Naive thymus-derived CD4-positive, alpha-beta T cell (primary cell): ENCODE measurements around the gene EFNA1. TPM values are rescaled to one million over a fixed set of nuclear protein-coding genes. Genes with fewer than 3 reads are reported as not detected.

Experiments used
- ATAC-seq: fragments of 150-1000 bp; cut with Tn5 transposase; 2 replicates; pipeline ENCODE4 v1.10.0; 2021; ENCODE audit warnings: mild to moderate bottlenecking, moderate library complexity
- CTCF ChIA-PET: fragments of 350-600 bp; sonication (Branson Sonifier 250); formaldehyde crosslinking; loops from one replicate; lab custom pipeline; 2021; ENCODE audit warnings: antibody characterized with exemption; lab: Charles Lee
- POLR2A ChIA-PET: fragments of 350-600 bp; sonication (Branson Sonifier 250); formaldehyde crosslinking; loops from one replicate; lab custom pipeline; 2021; ENCODE audit warnings: antibody characterized with exemption, inconsistent platforms; lab: Charles Lee
- DNase-seq, 9 donors: peaks; one replicate each; pipeline versions ENCODE4 v3.0.0 to v3.0.0-alpha.2; 2020 to 2022; ENCODE audit warnings: mixed read lengths in 1 of 9
- H3K27ac ChIP-seq: one replicate; pipeline ENCODE4 v1.7.0; 2013; ENCODE audit warnings: mild to moderate bottlenecking, low read depth, low read length, moderate library complexity
- H3K27me3 ChIP-seq, 2 donors: one replicate each; pipeline ENCODE4 v1.7.0; 2013; ENCODE audit warnings: low read length in 2 of 2, mild to moderate bottlenecking in 2 of 2, moderate library complexity in 2 of 2; ENCODE audit not compliant: control insufficient read depth in 2 of 2, insufficient read depth in 2 of 2
- H3K36me3 ChIP-seq, 3 experiments: 1 replicate in 2 of 3; 2 replicates in 1 of 3; pipeline ENCODE4 v1.7.0; 2013; ENCODE audit warnings: low read length in 3 of 3, mild to moderate bottlenecking in 3 of 3, moderate library complexity in 1 of 3; ENCODE audit not compliant: insufficient read depth in 3 of 3, control insufficient read depth in 2 of 3
- H3K4me1 ChIP-seq, 2 donors: one replicate each; pipeline ENCODE4 v1.7.0; 2013; ENCODE audit warnings: low read length in 2 of 2, mild to moderate bottlenecking in 2 of 2, moderate library complexity in 1 of 2; ENCODE audit not compliant: control insufficient read depth in 2 of 2, insufficient read depth in 2 of 2
- H3K4me3 ChIP-seq: 2 replicates; pipeline ENCODE4 v1.7.0; 2013; ENCODE audit warnings: mild to moderate bottlenecking, low read length
- H3K9me3 ChIP-seq, 3 experiments: 1 replicate in 2 of 3; 2 replicates in 1 of 3; pipeline ENCODE4 v1.7.0; 2013; ENCODE audit warnings: low read length in 3 of 3; ENCODE audit not compliant: control insufficient read depth in 2 of 3
- H3K27ac Mint-ChIP-seq, 9 donors: one replicate each; pipeline ENCODE4 v1.8.0; 2020 to 2022; ENCODE audit warnings: mixed read lengths in 9 of 9, mild to moderate bottlenecking in 8 of 9, moderate library complexity in 5 of 9, inconsistent platforms in 2 of 9
- H3K27me3 Mint-ChIP-seq, 5 donors: one replicate each; pipeline ENCODE4 v1.8.0; 2021 to 2022; ENCODE audit warnings: mixed read lengths in 5 of 5, mild to moderate bottlenecking in 1 of 5
- H3K36me3 Mint-ChIP-seq, 5 donors: one replicate each; pipeline ENCODE4 v1.8.0; 2020 to 2022; ENCODE audit warnings: mixed read lengths in 5 of 5, mild to moderate bottlenecking in 3 of 5, inconsistent platforms in 1 of 5
- H3K4me1 Mint-ChIP-seq, 7 donors: one replicate each; pipeline ENCODE4 v1.8.0; 2020 to 2022; ENCODE audit warnings: mixed read lengths in 7 of 7, mild to moderate bottlenecking in 3 of 7, inconsistent platforms in 1 of 7
- H3K4me3 Mint-ChIP-seq, 10 donors: one replicate each; pipeline ENCODE4 v1.8.0; 2020 to 2022; ENCODE audit warnings: mild to moderate bottlenecking in 10 of 10, mixed read lengths in 10 of 10, moderate library complexity in 6 of 10, inconsistent platforms in 2 of 10
- H3K9me3 Mint-ChIP-seq, 11 donors: one replicate each; pipeline ENCODE4 v1.8.0; 2020 to 2022; ENCODE audit warnings: mixed read lengths in 11 of 11, mild to moderate bottlenecking in 4 of 11, inconsistent platforms in 1 of 11, moderate library complexity in 1 of 11
- intact Hi-C, 2 donors: fragments of 100-400 bp; cut with micrococcal nuclease; formaldehyde crosslinking; loops; one replicate each; pipeline ENCODE4 v1.15.1; 2023
- polyA plus RNA-seq, 2 donors: library from polyadenylated mRNA; unstranded; fragments of 300-500 nt; fragmentation: Illumina TruSeq; gene quantifications; one replicate each; pipeline ENCODE4 v1.2.3, GENCODE V29; 2021
- total RNA-seq, 6 experiments: library from RNA in 5 of 6; stranded (reverse) in 5 of 6; gene quantifications; 1 replicate in 5 of 6; 2 replicates in 1 of 6; pipeline ENCODE4 v1.2.3 and lab custom pipeline; 2021 to 2026

The EFNA1 gene
- total and polyA plus RNA-seq, 7 experiments from 2014 or later, result 4.0 to 16.8 (median 7.1) TPM; not detected in 1

GRCh38 chr1:155134322-155134721 lies 6.6 kb downstream of the EFNA1 start:
- ChIA-PET POLR2A (interaction anchor here (1.1 to 1.9 kb wide), 4 partner anchors 8 to 178 kb away, joined by 4 to 5 read pairs (median 4); partner anchors contain the start of gene PBXIP1), CTCF (interaction anchor here (1.4 to 3.0 kb wide), 3 partner anchors 43 to 59 kb away, joined by 4 to 14 read pairs (median 5); no protein-coding TSS in a partner anchor)
- H3K36me3 Mint-ChIP-seq, result peaks cover 0 to 13% (median 4%) of the 10 kb centered on the region in 5 donors
- Histone ChIP-seq H3K27ac (peak overlapping the region; percentile 99), H3K4me1 (peaks cover 6 to 27% of the 10 kb centered on the region in 2 donors), H3K27me3 (peaks cover 0 to 5% of the 10 kb centered on the region in 2 donors), H3K9me3 (no peaks in the 10 kb centered on the region), H3K4me3 (no peak overlapping the region), H3K36me3 (peaks cover 0 to 24% (median 0%) of the 10 kb centered on the region in 3 experiments)
- peak overlapping the region; percentile 91 to 100 (median 98) for H3K4me3 Mint-ChIP-seq
- intact Hi-C loops, result loop anchor here in 1 of 2 donors (2.0 kb wide), 3 partner anchors 50 to 576 kb away; partner anchors contain the start of gene UBE2Q1
- no peak for ATAC-seq
- H3K27me3 Mint-ChIP-seq, result peaks cover 0 to 10% (median 0%) of the 10 kb centered on the region in 5 donors
- no peak for DNase-seq
- H3K9me3 Mint-ChIP-seq, result no peaks in the 10 kb centered on the region
- peaks cover 41 to 60% (median 51%) of the 10 kb centered on the region in 7 donors for H3K4me1 Mint-ChIP-seq
- peak overlapping the region; percentile 95 to 100 (median 98) for H3K27ac Mint-ChIP-seq

- H3K4me1 ChIP-seq, result peaks cover 6 to 21% of the 10 kb centered on the region in 2 donors
- H3K9me3 ChIP-seq, result no peaks in the 10 kb centered on the region
- DNase-seq (peak in 2 of 9 donors; percentile 24 to 77), ATAC-seq (peak; percentile 39)
- peak overlapping the region; percentile 99 for H3K27ac ChIP-seq
- Mint-ChIP-seq H3K4me1 (peaks cover 41 to 59% (median 45%) of the 10 kb centered on the region in 7 donors), H3K4me3 (peak overlapping the region; percentile 91 to 100 (median 98)), H3K27ac (peak overlapping the region; percentile 95 to 100 (median 98)), H3K9me3 (no peaks in the 10 kb centered on the region), H3K27me3 (peaks cover 0 to 4% (median 0%) of the 10 kb centered on the region in 5 donors), H3K36me3 (peaks cover 0 to 14% (median 4%) of the 10 kb centered on the region in 5 donors)
- H3K36me3 ChIP-seq, result peaks cover 0 to 26% (median 0%) of the 10 kb centered on the region in 3 experiments
- no peaks in the 10 kb centered on the region for H3K27me3 ChIP-seq
- ChIA-PET CTCF (interaction anchor here (0.6 to 3.0 kb wide), 4 partner anchors 39 to 111 kb away, joined by 3 to 14 read pairs (median 4); no protein-coding TSS in a partner anchor), POLR2A (interaction anchor here (0.6 to 1.9 kb wide), 5 partner anchors 9 to 179 kb away, joined by 3 to 7 read pairs (median 4); partner anchors contain the start of gene PBXIP1)
- peak overlapping the region; percentile 99 for H3K4me3 ChIP-seq
- intact Hi-C loops, result loop anchor here (1.0 to 5.0 kb wide), 8 partner anchors 8 to 576 kb away; partner anchors contain the start of genes ADAR (in 1 of the 2), EFNA1 (in 1 of the 2), RUSC1 (in 1 of the 2) and UBE2Q1 (in 1 of the 2)
Measured at GRCh38 chr1:155134880-155135414, 7.3 kb downstream of the EFNA1 start.

- Histone ChIP-seq H3K27ac (peak within 1 kb of the TSS; percentile 99), H3K4me1 (peaks cover 8 to 15% of the 10 kb centered on the region in 2 donors), H3K9me3 (no peaks in the 10 kb centered on the region), H3K4me3 (peak within 1 kb of the TSS; percentile 99), H3K36me3 (peaks cover 0 to 29% (median 0%) of the 10 kb centered on the region in 3 experiments), H3K27me3 (no peaks in the 10 kb centered on the region)
- ChIA-PET CTCF (interaction anchor here (0.6 to 3.0 kb wide), 5 partner anchors 9 to 112 kb away, joined by 3 to 14 read pairs (median 4); no protein-coding TSS in a partner anchor), POLR2A (interaction anchor here (0.5 to 1.9 kb wide), 7 partner anchors 8 to 180 kb away, joined by 3 to 7 read pairs (median 4); partner anchors contain the start of gene PBXIP1)
- DNase-seq, result peak; percentile 86 to 96 (median 90)
- ATAC-seq, result peak; percentile 93
- Mint-ChIP-seq H3K9me3 (no peaks in the 10 kb centered on the region), H3K4me1 (peaks cover 41 to 58% (median 46%) of the 10 kb centered on the region in 7 donors), H3K27ac (peak within 1 kb of the TSS; percentile 95 to 100 (median 98)), H3K36me3 (peaks cover 0 to 17% (median 4%) of the 10 kb centered on the region in 5 donors), H3K27me3 (peaks cover 0 to 2% (median 0%) of the 10 kb centered on the region in 5 donors), H3K4me3 (peak within 1 kb of the TSS; percentile 91 to 100 (median 98))
- intact Hi-C loops, result loop anchor here (1.0 to 5.0 kb wide), 10 partner anchors 8 to 577 kb away; partner anchors contain the start of genes EFNA1 (in 2 of the 2), ADAR (in 1 of the 2), KRTCAP2 (in 1 of the 2) and RUSC1 (in 1 of the 2)
Measured at GRCh38 chr1:155135415-155136028, 7.8 kb downstream of the EFNA1 start, which contains the start of gene SLC50A1. TSS of gene SLC50A1 (plus strand) at chr1:155135852. CDS start at chr1:155135912, 60 bp downstream.

GRCh38 chr1:155136748-155137147 lies 9.1 kb downstream of the EFNA1 start:
- intact Hi-C loops, result loop anchor here (1.0 to 5.0 kb wide), 7 partner anchors 9 to 529 kb away; partner anchors contain the start of genes ADAR (in 1 of the 2), EFNA1 (in 1 of the 2), KRTCAP2 (in 1 of the 2) and RUSC1 (in 1 of the 2)
- no peaks in the 10 kb centered on the region for H3K9me3 Mint-ChIP-seq
- peak overlapping the region; percentile 91 to 100 (median 98) for H3K4me3 Mint-ChIP-seq
- H3K4me1 Mint-ChIP-seq, result peaks cover 35 to 53% (median 46%) of the 10 kb centered on the region in 7 donors
- Histone ChIP-seq H3K27ac (peak overlapping the region; percentile 99), H3K36me3 (peaks cover 0 to 21% (median 0%) of the 10 kb centered on the region in 3 experiments), H3K9me3 (no peaks in the 10 kb centered on the region), H3K27me3 (no peaks in the 10 kb centered on the region), H3K4me3 (peak overlapping the region; percentile 19), H3K4me1 (peaks cover 10 to 15% of the 10 kb centered on the region in 2 donors)
- ChIA-PET POLR2A (interaction anchor here (0.6 to 1.3 kb wide), 5 partner anchors 9 to 1352 kb away, joined by 3 to 4 read pairs (median 3); partner anchors contain the start of genes EFNA1 and KRTCAP2), CTCF (interaction anchor here (1.4 to 2.4 kb wide), 3 partner anchors 36 to 51 kb away, joined by 4 to 7 read pairs (median 6); partner anchors contain the start of gene KRTCAP2)
- DNase-seq (peak in 5 of 9 donors; percentile 13 to 33 (median 18)), ATAC-seq (no peak)
- H3K27ac Mint-ChIP-seq, result peak overlapping the region; percentile 95 to 100 (median 98)
- H3K36me3 Mint-ChIP-seq, result peaks cover 0 to 17% (median 2%) of the 10 kb centered on the region in 5 donors
- H3K27me3 Mint-ChIP-seq, result no peaks in the 10 kb centered on the region

GRCh38 chr1:155137154-155137949 lies 9.7 kb downstream of the EFNA1 start:
- intact Hi-C loops, result loop anchor here (5.0 kb wide), 4 partner anchors 55 to 530 kb away; partner anchors contain the start of genes ADAR (in 1 of the 2) and RUSC1 (in 1 of the 2)
- peaks cover 10 to 15% of the 10 kb centered on the region in 2 donors for H3K4me1 ChIP-seq
- ATAC-seq (no peak), DNase-seq (no peak)
- no peaks in the 10 kb centered on the region for H3K27me3 ChIP-seq
- Mint-ChIP-seq H3K36me3 (peaks cover 0 to 17% (median 2%) of the 10 kb centered on the region in 5 donors), H3K4me3 (peak overlapping the region; percentile 91 to 100 (median 98)), H3K9me3 (no peaks in the 10 kb centered on the region), H3K4me1 (peaks cover 35 to 53% (median 44%) of the 10 kb centered on the region in 7 donors), H3K27ac (peak overlapping the region; percentile 95 to 100 (median 98)), H3K27me3 (no peaks in the 10 kb centered on the region)
- peak overlapping the region; percentile 99 for H3K27ac ChIP-seq
- peak overlapping the region; percentile 19 for H3K4me3 ChIP-seq
- CTCF ChIA-PET, result interaction anchor here (0.5 to 2.4 kb wide), 4 partner anchors 35 to 160 kb away, joined by 3 to 7 read pairs (median 5); partner anchors contain the start of gene KRTCAP2
- POLR2A ChIA-PET, result interaction anchor here (0.6 to 1.3 kb wide), 4 partner anchors 9 to 797 kb away, joined by 3 to 4 read pairs (median 4); partner anchors contain the start of genes EFNA1 and KRTCAP2
- H3K9me3 ChIP-seq, result no peaks in the 10 kb centered on the region
- peaks cover 0 to 19% (median 0%) of the 10 kb centered on the region in 3 experiments for H3K36me3 ChIP-seq
